Glomerular visceral epithelial cell (primary cell): Measurements from ENCODE around the gene RAP1B.

Source experiments
- DNase-seq: peaks from one replicate; pipeline ENCODE4 v3.0.0-alpha.2; 2016; ENCODE audit errors: extremely low spot score

Gene RAP1B

DNA sequence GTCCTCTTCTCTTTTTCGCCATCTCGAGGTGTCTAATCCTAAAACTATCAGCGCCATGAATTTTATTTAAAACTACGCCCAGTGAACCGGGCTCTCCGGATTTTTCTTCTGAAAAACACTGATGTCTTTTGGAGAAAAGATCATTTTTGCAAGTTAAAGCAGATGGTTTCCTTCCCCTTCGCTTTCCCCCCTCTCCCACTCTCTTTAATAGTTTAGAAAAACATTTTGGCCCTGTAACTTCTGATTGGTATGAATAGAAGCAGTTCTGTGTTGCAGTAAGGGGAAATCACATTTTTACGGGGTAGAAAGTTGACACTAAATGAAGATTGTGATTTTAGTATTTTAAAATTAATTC is 1.1 kb downstream of the RAP1B start:
- DNase-seq: no peak

DNA sequence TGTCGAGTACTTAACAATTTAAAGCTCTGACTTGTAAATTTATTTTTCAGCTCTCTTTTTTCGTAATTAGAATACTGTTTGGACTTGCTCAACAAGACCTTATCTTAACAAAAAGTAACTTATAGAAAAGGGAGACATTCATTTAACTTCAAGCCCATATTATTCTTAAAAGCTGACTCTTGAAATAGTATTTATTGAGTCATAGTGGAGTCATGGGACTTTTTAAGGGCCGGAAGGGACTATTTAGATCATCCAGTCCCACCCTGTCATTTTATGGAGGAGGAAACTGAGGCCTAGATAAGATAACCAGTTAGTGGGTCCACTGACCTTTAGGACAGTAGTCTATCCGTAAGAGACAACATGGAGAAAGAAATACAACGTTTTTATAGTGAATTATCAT is 1.5 kb downstream of the RAP1B start:
- no peak for DNase-seq

DNA sequence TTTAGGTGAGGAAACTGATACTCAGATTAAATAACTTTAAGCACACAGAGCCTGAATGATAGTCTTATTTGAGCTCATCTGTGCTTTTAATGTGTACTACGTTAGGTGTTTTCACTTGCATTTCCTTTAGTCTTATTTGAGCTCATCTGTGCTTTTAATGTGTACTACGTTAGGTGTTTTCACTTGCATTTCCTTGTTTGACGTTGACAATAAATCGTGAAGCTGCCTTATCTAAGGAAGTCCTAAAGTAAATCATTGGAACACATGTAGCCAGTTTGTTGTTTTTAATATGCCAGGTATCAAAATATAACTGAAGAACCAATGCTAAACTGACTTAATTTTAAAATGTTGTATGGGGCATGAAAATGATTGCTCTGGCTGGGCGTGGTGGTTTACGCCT is 2.0 kb downstream of the RAP1B start:
- no peak for DNase-seq

DNA sequence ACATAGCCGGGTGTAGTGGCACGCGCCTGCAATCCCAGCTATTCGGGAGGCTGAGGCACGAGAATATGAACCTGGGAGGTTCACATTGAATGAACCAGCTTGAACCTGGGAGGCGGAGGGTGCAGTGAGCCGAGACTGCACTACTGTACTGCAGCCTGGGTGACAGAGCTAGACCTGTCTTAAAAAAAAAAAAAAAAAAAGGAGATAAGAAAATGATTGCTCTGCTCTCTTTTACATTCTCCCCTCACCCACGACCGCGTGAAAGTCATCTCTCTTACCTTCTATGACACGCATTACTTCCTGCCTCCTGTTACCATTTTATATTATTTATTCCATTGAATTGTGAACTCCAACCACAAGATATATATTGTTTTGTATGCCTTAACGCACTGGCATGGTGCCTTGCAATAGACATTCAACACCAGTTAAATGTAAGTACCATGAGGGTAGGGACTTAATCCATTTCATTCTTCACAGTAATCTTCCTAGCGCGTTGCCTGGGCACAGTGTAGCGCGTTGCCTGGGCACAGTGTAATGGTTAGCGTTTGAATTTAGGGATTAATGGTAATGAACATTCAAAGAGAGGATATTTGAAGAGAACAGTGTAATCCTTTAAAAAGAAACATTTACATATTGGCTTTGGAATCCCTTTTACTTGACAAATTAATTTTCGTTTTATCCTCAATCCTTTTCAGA is 2.7 kb downstream of the RAP1B start:
- no peak for DNase-seq

DNA sequence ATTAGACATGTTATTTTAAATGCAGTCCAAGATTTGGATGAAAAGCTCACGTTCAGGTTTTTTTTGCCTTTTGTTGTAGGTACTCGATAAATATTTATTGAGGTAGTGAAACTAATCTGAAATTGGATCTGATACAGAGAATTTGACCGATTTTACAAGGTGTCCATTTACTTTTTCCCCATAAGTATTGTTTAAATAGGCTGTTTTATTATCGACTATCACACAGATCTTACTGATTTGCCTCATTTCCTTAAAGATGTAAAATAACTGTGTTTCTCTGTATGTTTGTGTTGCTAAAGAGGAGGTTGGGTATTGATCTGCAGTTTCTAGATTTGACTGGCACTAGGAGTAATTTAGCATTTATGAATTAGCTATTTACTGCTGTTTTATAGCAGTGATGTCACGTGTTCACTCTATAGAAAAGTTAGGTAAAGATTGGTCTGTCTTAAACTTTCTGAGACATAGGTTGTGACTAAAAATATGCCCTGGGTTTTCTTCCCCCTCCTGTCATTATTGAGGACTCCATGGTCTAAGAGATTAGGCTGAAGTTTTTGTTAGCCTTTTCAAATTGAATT is 3.5 kb downstream of the RAP1B start:
- no peak for DNase-seq

DNA sequence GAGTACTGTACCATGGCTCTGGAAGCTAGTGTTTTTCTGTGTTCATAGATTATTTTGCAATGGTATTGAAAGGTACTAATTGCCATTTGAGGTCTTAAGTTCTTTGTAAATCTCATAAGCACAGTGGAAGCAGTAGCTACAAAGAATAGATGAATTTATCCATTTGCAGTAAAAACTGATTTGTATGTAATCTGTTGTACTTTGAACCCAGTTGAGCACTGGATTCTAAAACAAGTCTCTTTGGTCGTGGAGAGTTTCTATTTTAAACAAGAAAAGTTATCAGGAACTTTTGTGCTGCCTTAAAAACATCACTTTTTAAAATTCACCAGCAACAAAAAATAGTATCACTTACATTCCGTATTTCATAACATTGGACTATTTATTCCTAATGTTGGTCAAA is 4.1 kb downstream of the RAP1B start:
- no peak for DNase-seq

DNA sequence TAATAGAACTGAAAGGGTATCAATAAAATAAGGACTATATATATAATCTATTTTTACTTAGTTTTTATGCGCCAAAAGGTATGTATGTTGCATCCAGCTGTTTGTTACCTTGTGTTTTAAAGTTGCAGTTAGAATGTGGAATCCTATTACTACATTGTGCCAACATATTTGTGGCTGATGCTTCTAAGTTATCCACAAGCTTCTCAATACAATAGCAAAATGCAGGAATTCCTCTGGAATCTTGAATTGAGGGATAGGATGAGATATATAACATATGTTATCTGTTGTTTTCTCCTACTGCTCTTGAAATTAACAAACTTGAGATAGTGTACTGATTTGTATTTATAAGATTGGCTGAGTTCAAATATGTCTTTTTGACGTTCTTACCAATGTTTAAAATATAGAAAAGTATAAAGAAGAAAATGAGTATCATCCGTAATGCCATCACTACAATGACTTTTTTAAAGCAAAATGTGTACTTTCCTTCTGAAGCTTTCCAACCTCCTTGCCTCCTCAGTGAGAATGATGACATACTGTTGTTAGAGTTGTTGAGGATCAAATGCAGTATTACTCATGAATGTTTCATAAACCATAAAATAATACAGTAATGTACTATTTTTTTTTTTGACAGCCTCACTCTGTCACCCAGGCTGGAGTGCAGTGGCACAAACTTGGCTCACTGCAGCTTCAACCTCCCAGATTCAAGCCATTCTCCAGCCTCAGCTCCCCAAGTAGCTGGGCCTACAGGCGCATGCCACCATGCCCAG is 6.6 kb downstream of the RAP1B start:
- DNase-seq: no peak

DNA sequence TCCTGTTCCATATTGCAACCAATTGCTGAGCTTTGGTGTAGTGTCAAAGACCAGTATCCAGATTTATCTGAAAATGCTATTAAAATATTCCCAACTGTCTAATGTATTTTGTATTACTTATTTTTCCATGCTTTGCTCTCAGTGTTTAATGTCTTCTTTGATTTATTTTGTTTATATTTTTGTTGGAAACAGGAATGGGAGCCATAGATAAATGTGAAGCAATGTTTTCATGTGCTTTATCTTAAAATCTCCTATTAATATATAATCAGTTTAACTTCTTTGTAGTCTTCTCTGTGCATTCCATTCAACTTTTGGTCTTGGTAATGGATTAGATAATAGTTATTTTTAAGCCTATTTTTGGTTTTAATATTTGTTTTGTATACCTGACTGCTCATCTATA is 8.8 kb downstream of the RAP1B start:
- no peak for DNase-seq

DNA sequence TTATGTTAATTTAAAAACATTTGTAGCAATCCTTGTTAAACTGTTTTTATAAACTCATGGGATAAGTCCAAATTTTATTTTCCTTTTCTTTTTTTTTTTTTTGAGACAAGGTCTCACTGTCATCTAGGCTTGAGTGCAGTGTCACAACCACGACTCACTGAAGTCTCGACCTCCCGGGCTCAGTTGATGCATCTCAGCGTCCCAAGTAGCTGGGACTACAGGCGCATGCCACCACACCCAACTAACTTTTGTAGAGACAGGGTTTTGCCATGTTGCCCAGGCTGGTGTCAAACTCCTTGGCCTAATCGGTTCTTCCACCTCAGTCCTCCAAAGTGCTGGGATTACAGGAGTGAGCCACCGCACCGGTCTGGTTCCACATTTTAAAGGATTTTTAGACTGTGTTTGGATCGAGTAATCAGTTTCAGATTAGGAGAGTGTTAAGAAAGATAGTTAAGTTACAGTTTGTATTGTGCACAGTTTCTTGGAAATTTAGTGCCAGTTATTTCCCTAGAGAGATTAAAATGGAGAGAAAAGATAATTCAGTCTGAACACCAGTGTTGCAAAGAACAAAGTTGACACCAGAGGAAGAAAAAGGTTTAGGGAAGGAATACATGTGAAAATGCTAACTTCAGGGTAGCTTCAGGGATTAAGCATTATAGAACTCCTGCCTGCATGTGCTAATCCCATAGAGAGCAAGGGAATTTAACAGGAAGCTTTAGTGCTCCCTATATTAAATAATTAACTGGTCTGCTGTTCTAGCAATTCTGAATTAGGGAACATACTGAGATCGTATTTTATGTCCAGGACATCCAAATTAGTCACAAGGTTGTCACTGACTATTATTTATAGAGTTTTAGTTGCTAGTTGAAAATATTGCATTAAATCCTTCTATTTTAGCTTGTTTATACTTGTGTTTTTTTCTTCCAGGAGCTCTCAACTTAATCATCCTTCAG is 10.1 kb downstream of the RAP1B start:
- no peak for DNase-seq

DNA sequence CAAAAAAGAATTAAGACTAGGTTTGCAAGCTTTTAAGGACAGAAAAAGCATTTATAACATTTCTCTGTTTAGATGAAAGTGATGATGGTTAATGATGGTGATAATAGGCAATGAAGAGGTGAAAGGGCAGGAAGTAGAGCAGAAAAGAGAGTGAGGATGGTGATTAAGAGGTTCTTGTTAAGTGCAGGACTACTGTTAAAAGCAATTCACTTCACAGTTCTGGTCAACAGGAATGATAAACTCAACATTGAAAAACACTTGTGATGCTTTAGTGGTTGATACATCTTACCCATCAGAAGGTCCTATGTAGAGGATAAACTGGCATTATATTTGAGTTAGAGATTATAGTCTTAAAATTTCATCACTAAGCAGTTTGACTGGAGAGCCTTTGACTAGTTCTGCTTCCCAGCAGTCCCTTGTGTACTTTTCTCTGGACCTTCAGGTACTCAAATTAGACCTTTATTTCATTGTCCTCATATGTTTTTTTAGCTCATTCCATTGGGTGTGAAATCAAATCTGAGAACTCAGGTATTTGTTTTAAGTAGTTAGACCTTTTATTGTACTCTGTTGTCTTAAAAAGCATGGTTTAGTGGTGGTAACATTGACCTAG is 10.9 kb downstream of the RAP1B start:
- no peak for DNase-seq

DNA sequence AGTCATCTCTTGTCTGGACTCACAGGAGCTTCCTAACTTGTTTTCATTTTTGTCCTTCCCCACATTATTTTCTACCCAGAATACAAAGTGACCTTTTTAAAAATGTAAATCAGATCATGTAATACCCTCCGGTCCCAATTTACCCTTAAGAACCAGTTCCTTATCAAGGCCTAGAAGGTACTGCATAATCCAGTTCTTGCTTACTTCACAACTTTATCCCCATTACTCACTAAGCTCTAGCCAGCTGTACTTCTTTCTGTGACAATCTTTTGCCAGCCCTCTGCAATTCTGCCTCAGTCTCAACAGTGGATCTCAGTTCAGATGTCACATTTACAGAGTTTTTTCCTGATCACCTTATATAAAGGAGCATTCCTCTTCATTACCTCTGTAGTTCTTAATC is 11.6 kb downstream of the RAP1B start:
- no peak for DNase-seq

DNA sequence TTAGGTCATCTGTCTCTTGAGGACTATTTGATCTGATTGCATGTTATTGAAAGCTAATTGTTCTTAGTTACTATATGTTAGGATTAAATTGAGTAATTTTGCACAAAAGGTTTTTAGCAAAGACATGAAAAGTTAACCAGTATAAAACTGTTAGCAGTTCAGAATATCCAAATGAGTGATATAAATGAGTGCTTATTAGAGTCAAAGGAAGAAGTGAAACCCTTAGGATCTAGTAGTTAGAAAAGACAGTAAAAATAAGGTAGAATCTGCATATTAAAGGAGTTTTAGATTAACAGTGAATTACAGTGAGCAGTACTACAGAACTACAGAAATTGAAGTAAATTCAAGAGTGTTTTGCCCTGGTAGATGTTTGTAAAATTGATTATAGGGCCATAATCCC is 12.4 kb downstream of the RAP1B start:
- DNase-seq: no peak

DNA sequence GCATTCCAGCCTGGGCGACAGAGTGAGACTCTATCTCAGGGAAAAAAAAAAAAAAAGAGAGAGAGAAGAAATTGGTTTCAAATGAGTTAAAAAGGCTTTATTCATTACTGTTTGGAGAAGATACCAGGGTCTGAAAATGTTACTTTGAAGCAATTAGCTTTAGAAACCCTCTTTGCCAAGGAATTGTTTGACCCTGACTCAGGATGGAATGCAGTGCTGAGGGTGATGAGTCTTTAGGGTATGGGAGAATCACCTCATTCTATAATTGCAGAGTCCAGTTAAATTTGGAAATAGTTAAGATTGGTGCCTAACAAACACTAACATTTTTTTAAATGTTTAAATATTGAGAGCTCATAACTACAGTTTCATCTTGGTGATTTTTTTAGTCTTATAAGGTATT is 13.3 kb downstream of the RAP1B start:
- DNase-seq: no peak

DNA sequence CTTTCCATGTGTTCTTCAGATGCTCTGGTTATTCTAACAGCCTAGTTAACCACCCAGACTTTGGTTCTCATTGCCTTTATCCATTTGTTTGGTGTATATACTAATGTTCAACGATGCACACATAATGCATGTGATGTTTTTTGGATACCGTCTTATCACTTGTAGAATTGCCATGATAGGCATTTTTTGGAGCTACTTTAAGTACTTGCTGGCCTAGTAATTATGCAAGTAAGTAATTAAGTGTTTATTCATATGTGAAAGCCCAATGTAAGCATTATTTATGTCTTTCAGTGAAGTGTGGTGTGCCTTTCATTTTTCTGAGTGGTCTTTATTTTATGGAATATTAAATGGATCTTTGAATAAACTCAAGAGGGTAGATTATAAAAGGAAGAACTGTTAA is 14.2 kb downstream of the RAP1B start:
- DNase-seq: no peak

DNA sequence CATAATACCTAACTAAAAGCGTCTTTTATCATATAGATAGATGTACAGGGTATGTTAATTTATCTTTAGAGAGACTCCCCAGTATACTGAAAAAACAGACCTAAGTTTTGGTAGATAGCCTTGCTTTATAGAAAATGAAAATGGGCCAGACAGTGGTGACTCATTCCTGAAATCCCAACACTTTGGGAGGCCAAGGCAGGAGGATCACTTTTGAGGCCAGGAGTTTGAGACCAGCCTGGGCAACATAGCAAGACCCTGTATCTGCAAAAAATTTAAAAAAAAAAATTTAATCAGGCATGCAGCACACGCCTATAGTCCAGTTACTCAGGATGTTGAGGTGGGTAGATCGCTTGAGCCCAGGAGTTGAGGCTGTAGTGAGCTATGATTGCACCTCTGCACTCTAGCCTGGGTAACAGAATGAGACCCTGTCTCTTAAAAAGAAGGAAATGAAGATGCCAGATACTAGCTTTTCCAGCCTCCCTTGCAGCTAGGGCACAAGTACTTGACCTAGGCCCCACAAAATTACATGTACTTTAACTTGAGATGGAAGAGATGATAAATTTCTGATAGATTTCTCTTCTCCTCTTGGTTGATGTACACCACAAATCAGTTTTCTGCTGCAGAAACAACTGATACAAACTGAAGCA is 17.1 kb downstream of the RAP1B start:
- no peak for DNase-seq

DNA sequence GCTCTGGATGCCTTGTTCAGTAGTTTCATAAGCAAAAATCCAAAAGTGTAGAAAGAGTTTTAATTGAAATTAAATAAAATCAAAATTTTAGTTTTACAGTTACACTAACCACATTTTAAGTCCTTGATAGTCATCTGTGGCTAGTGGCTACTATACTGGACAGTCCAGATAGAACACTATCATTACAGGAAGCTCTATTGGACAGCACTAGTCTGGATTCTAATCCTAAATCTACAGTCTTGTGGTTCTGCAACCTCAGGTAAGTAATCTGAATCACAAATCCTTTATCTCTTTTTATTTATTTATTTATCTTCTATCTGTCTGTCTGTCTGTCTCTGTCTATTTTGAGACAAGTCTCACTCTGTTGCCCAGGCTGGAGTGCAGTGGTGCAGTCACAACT is 18.0 kb downstream of the RAP1B start:
- DNase-seq: no peak

DNA sequence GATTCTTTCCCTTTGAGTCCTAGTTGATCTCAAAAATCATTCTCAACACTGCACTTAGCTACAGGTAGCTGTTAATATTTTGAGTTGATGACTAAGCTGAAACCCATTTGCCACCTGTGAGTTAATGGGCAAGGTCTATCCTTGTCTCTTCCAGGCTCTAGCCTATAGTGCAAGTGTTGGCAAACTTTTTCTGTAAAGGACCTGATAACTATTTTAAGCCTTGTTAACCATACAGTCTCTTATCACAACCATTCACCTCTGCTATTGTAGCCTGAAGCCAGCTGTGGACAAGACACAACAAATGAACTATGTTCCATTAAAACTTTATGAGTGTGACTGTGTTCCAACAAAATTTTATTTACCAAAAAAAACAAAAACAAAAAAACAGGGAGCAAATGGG is 19.4 kb downstream of the RAP1B start:
- no peak for DNase-seq

DNA sequence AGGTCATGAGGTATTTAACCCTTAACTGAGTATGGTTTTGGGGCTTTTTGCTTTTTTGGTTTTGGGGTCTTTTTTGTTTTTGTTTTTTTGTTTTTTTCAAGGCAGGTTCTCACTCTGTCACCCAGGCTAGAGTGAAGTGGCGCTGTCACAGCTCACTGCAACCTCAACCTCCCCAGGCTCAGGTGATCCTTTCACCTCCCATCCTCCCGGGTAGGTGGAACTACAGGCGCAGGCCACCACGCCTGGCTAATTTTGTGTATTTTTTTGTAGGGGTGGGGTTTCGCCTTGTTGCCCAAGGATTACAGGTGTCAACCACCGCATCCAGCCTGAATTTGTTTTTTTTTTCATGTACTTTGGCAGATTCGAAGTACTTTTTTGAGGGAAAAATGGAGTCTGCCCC is 19.9 kb downstream of the RAP1B start:
- no peak for DNase-seq

DNA sequence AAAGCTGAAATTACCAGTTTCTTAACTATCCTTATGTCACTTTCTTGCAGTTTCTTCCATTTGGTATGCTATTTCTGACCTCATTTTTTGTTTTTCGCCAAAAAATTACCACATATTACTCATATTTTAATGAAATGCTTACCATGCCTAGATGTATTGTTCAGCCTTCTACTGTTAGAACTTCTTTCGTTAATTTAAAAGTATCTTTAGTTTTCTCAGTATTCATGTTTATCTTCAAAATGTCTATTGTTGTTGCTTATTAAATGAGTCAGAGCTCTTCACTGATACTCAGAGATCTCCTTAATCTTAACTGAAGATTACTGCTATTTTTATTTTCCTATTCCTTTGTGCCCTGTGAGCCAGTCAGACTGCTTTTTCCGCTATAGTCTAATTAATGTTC is 20.5 kb downstream of the RAP1B start:
- DNase-seq: no peak

DNA sequence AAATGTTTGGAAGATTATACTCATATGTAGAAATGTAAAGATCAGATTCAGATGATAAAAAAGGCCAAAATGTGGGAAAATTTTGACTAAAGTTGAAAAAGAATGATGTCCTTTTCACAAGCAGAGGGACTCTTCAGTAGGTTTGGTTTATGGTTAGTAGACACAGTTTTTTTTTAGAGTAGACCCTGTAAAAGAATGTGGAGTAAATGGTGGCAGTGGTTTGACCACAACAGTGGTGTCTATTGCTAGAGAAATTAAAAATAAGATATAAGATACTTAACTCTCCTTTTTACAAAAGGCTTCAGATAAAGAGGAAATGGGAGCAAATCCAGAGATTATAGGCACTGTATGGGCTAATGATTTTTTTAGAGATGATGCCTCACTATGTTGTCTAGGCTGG is 21.8 kb downstream of the RAP1B start:
- no peak for DNase-seq
